Kidney (tissue), 14 donors: ENCODE data around the gene STIM2. TPM values are rescaled to one million over a fixed set of nuclear protein-coding genes. Genes with fewer than 3 reads are reported as not detected.

Source experiments
- DNase-seq, 5 donors: peaks; one replicate each; pipeline ENCODE4 v3.0.0-alpha.2; 2013 to 2020
- FAIRE-seq: peaks from 2 replicates; lab custom pipeline; 2012; peaks lifted over from hg19 to GRCh38; lab: Jason Lieb, UNC
- H3K27ac ChIP-seq, 2 donors: one replicate each; pipeline ENCODE4 v1.7.0; 2013; ENCODE audit warnings: low read depth in 2 of 2, low read length in 2 of 2, inconsistent platforms in 1 of 2
- H3K27me3 ChIP-seq: one replicate; pipeline ENCODE4 v1.7.1; 2013; ENCODE audit warnings: low read length, inconsistent platforms; ENCODE audit not compliant: control insufficient read depth, insufficient read depth
- H3K36me3 ChIP-seq, 3 donors: one replicate each; pipeline versions ENCODE4 v1.7.0 to v1.7.1; 2013; ENCODE audit warnings: low read length in 3 of 3, control low read depth in 1 of 3, inconsistent platforms in 1 of 3; ENCODE audit not compliant: insufficient read depth in 3 of 3, control insufficient read depth in 2 of 3
- H3K4me1 ChIP-seq, 3 donors: one replicate each; pipeline versions ENCODE4 v1.7.0 to v1.7.1; 2013; ENCODE audit warnings: low read length in 3 of 3, inconsistent platforms in 1 of 3, low read depth in 1 of 3; ENCODE audit not compliant: control insufficient read depth in 2 of 3, insufficient read depth in 2 of 3
- H3K4me3 ChIP-seq, 3 donors: one replicate each; pipeline versions ENCODE4 v1.7.0 to v1.8.1; 2013; ENCODE audit warnings: low read length in 3 of 3, control low read depth in 1 of 3, inconsistent platforms in 1 of 3
- H3K9ac ChIP-seq, 3 donors: one replicate each; pipeline versions ENCODE4 v1.7.0 to v1.7.1; 2013; ENCODE audit warnings: low read length in 3 of 3, control low read depth in 1 of 3, inconsistent platforms in 1 of 3
- H3K9me3 ChIP-seq, 3 donors: one replicate each; pipeline versions ENCODE4 v1.7.0 to v1.7.1; 2013; ENCODE audit warnings: low read length in 3 of 3, control low read depth in 1 of 3, inconsistent platforms in 1 of 3; ENCODE audit not compliant: control insufficient read depth in 2 of 3, insufficient read depth in 1 of 3
- intact Hi-C: fragments of 100-400 bp; cut with DNase I; formaldehyde crosslinking; loops from one replicate; pipeline ENCODE4 v1.11.1; 2022
- polyA plus RNA-seq: library from polyadenylated mRNA; stranded (reverse); fragments of 350-450 nt; fragmentation: Illumina TruSeq; extraction: RNeasy Lipid Tissue Mini Kit (QIAGEN cat#74804); gene quantifications from one replicate; pipeline ENCODE4 v1.2.3, GENCODE V29; 2014; ENCODE audit warnings: low read depth, low replicate concordance; ENCODE audit not compliant: insufficient read depth
- total RNA-seq: library from RNA; stranded (reverse); fragmentation: NEBNext Ultra II Directional; extraction: Animal tissue kit (Norgen Biotek cat#: 25700); gene quantifications from one replicate; pipeline ENCODE4 v1.2.1, GENCODE V29; 2021
- TF ChIP-seq, protein P1 (sequence below): IDR thresholded peaks from 3 replicates; pipeline ENCODE4 v1.5.1; 2012; ENCODE audit warnings: mild to moderate bottlenecking, moderate library complexity, borderline replicate concordance; ENCODE audit not compliant: insufficient read depth; ENCODE audit errors: extremely low read depth
- donor health status: control.
- donor health status: control.
- donor health status: control.
- donor health status: control.
- donor health status: control.
- donor health status: DM: yes; HTN: yes; CAD: no.
- donor health status: Normal renal cell carcinoma (clear cell type).

Gene STIM2
- total and polyA plus RNA-seq, 2 donors from 2014 or later = 27.8 to 38.9 TPM

DNA sequence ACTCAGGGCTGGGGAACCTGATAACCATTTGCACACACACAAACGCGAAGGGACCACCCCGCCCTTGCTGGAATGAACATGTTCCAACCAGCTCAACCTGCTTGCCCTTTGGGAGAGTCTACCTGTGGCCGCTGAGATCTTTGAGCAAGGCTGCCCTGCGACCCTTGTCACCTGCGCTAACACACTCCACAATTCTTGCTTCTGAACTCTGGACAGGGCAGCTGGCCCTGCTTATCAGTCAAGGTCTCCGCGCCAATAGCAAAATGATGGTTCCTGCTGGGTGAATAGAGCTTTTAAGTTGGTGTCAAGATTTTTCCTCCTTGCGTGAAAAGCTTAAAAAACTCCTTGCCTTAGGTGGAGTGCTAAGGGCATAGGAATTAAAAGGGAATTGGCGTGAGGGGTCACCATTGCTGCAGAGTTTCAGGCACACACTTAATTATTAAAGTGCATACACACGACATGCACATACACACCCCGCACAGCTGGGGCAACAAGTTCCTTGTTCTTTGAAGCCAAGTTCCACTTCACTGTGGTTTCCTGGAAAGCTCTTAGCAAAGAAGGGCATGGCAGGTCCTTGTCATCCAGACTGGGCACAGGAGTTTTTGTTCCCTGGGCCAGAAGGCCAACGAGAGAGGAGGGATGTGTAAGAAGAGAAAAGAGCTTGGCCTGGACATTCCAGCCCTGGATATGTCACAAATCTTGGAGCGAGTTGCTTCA lies 207.7 kb downstream of the STIM2 start:
- no peaks in the 10 kb centered on the region for H3K4me1 ChIP-seq
- no peaks in the 10 kb centered on the region for H3K9me3 ChIP-seq
- intact Hi-C loops = no loop called here
- DNase-seq (no peak), FAIRE-seq (no peak)
- H3K27ac ChIP-seq = no peak overlapping the region
- no peak overlapping the region for H3K9ac ChIP-seq
- no peaks in the 10 kb centered on the region for H3K27me3 ChIP-seq
- TF ChIP-seq, protein P1, sequence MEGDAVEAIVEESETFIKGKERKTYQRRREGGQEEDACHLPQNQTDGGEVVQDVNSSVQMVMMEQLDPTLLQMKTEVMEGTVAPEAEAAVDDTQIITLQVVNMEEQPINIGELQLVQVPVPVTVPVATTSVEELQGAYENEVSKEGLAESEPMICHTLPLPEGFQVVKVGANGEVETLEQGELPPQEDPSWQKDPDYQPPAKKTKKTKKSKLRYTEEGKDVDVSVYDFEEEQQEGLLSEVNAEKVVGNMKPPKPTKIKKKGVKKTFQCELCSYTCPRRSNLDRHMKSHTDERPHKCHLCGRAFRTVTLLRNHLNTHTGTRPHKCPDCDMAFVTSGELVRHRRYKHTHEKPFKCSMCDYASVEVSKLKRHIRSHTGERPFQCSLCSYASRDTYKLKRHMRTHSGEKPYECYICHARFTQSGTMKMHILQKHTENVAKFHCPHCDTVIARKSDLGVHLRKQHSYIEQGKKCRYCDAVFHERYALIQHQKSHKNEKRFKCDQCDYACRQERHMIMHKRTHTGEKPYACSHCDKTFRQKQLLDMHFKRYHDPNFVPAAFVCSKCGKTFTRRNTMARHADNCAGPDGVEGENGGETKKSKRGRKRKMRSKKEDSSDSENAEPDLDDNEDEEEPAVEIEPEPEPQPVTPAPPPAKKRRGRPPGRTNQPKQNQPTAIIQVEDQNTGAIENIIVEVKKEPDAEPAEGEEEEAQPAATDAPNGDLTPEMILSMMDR = no peak
- H3K4me3 ChIP-seq = no peak overlapping the region
- H3K36me3 ChIP-seq = no peaks in the 10 kb centered on the region
